Mucosa of descending colon (tissue), 3 donors: ENCODE data around the gene MLLT1. TPM values are rescaled to one million over a fixed set of nuclear protein-coding genes. Genes with fewer than 3 reads are reported as not detected.

Experiments used
- ATAC-seq: fragments of 200-7000 bp; cut with Tn5 transposase; one replicate; pipeline ENCODE4 v1.9.1; 2020; ENCODE audit warnings: mild to moderate bottlenecking, moderate library complexity
- DNase-seq, 3 donors: peaks; one replicate each; pipeline ENCODE4 v3.0.0-alpha.2; 2020
- H3K36me3 ChIP-seq: fragments of 200-600 bp; one replicate; pipeline ENCODE4 v1.8.0; 2021; ENCODE audit warnings: low read depth, mild to moderate bottlenecking
- H3K4me1 ChIP-seq: fragments of 200-600 bp; one replicate; pipeline ENCODE4 v1.8.0; 2021; ENCODE audit warnings: low read depth, mild to moderate bottlenecking
- H3K4me3 ChIP-seq: fragments of 200-600 bp; one replicate; pipeline ENCODE4 v1.8.0; 2021; ENCODE audit warnings: mild to moderate bottlenecking
- H3K9me3 ChIP-seq: fragments of 200-600 bp; one replicate; pipeline ENCODE4 v1.8.0; 2021; ENCODE audit warnings: mild to moderate bottlenecking
- intact Hi-C, 2 donors: fragments of 100-400 bp; cut with DNase I in 1 of 2; cut with micrococcal nuclease in 1 of 2; formaldehyde crosslinking; loops; one replicate each; pipeline versions ENCODE4 v1.11.0 to v1.11.1; 2022; cut with DNase I, micrococcal nuclease
- total RNA-seq, 3 donors: library from RNA; stranded (reverse); fragmentation: NEBNext Ultra II Directional in 2 of 3; extraction: Animal tissue kit (Norgen Biotek cat#: 25700) in 2 of 3; gene quantifications; one replicate each; pipeline versions ENCODE4 v1.2.1 to v1.2.4, GENCODE V29; 2021 to 2023
- TF ChIP-seq, protein P1 (sequence below): fragments of 200-600 bp; IDR thresholded peaks from one replicate; pipeline ENCODE4 v1.8.0; 2022; ENCODE audit warnings: antibody characterized with exemption, mild to moderate bottlenecking
- donor health status: DM: no; HTN: no; CAD: no; lungs with moderate emphysema.
- donor health status: DM: no; HTN: no; CAD: no.
- donor health status: DM: no; HTN: yes; CAD: no.

Gene MLLT1
- total RNA-seq, 3 donors from 2014 or later = 32.5 to 75.3 (median 33.7) TPM

- Histone ChIP-seq H3K4me1 (no peaks in the 10 kb centered on the region), H3K36me3 (no peaks in the 10 kb centered on the region), H3K9me3 (peaks cover 19% of the 10 kb centered on the region), H3K4me3 (no peak overlapping the region)
- DNase-seq (no peak), ATAC-seq (no peak)
- intact Hi-C loops = no loop called here
- TF ChIP-seq, protein P1, sequence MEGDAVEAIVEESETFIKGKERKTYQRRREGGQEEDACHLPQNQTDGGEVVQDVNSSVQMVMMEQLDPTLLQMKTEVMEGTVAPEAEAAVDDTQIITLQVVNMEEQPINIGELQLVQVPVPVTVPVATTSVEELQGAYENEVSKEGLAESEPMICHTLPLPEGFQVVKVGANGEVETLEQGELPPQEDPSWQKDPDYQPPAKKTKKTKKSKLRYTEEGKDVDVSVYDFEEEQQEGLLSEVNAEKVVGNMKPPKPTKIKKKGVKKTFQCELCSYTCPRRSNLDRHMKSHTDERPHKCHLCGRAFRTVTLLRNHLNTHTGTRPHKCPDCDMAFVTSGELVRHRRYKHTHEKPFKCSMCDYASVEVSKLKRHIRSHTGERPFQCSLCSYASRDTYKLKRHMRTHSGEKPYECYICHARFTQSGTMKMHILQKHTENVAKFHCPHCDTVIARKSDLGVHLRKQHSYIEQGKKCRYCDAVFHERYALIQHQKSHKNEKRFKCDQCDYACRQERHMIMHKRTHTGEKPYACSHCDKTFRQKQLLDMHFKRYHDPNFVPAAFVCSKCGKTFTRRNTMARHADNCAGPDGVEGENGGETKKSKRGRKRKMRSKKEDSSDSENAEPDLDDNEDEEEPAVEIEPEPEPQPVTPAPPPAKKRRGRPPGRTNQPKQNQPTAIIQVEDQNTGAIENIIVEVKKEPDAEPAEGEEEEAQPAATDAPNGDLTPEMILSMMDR = no peak
Measured at GRCh38 chr19:6187374-6187773, 92.4 kb downstream of the MLLT1 start.

GRCh38 chr19:6185835-6186834 is 93.6 kb downstream of the MLLT1 start:
- TF ChIP-seq, protein P1 = no peak
- ATAC-seq (no peak), DNase-seq (no peak)
- intact Hi-C loops = no loop called here
- H3K9me3 ChIP-seq = peaks cover 19% of the 10 kb centered on the region
- no peaks in the 10 kb centered on the region for H3K4me1 ChIP-seq
- H3K4me3 ChIP-seq = no peak overlapping the region
- H3K36me3 ChIP-seq = no peaks in the 10 kb centered on the region

DNA sequence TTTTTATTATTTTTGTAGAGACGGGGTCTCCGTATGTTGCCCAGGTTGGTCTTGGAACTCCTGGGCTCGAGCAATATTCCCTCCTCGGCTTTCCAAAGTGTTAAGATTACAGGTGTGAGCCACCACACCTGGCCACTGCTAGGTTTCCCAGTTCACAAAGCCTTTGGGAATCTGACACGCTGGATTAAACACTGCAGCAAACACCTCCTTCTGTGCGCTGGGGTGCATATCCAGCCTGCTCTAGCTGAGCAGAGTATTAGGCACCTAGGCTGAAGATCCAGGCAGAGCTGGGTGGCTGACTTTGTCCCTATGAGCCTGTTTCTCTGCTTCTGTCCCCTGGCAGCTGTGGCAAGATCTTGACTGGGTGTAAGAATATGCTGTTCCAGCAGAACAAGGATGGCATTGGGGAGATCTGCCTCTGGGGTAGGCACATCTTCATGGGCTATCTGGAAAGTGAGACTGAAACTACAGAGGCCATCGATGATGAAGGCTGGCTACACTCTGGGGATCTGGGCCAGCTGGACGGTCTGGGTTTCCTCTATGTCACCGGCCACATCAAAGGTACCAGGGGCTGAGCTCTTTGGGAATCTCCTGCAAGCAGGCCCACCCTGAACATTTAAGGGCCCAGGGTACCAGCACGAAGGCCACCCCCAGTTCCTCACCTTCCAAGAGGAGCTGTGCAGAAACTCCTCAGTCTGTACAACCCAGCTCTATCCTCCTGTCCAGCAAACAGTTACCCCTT is 94.5 kb downstream of the MLLT1 start:
- Histone ChIP-seq H3K9me3 (peaks cover 19% of the 10 kb centered on the region), H3K36me3 (no peaks in the 10 kb centered on the region), H3K4me3 (no peak overlapping the region), H3K4me1 (no peaks in the 10 kb centered on the region)
- TF ChIP-seq, protein P1 = no peak
- DNase-seq (no peak), ATAC-seq (no peak)
- intact Hi-C loops = no loop called here

DNA sequence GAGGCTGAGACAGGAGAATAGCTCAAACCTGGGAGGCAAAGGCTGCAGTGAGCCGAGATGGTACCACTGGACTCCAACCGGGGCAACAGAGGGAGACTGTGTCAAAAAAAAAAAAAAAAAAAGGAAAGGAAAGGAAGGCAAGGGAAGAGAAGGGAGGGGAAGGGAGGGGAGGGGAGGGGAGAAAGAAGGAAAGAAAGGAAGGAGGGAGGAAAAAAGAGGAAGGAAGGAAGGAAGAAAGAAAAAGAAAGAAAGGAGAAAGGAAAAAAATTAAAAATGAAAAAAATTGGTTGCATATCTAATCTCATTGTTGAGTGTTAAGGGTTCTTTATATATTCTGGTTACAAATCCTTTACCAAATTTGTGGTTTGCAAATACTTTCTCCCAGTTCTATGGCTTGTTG is 98.7 kb downstream of the MLLT1 start:
- intact Hi-C loops = no loop called here
- ATAC-seq (no peak), DNase-seq (no peak)
- H3K36me3 ChIP-seq = no peaks in the 10 kb centered on the region
- no peak overlapping the region for H3K4me3 ChIP-seq
- H3K4me1 ChIP-seq = no peaks in the 10 kb centered on the region
- TF ChIP-seq, protein P1 = no peak
- H3K9me3 ChIP-seq = no peaks in the 10 kb centered on the region

DNA sequence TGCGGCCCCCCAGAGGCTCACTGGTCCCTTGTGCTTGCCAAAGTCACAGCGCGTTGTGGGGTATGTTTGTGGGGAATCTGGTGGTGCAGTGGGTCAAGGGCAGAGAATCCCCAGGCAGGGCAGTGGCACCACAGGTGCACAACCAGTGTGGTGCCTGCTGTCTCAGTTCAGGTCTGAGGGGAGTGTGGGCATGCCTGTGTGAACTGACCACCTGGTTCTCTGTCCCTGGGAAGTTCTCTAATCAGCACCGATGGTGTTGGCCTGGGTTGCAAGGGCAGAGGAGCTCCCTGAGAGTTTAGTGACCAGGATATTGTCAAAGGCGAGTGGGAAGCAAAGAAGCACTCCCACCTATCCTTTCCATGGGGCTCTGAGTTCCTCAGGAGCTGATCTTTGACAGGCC is 106.6 kb downstream of the MLLT1 start:
- no peak overlapping the region for H3K4me3 ChIP-seq
- TF ChIP-seq, protein P1 = no peak
- H3K9me3 ChIP-seq = no peaks in the 10 kb centered on the region
- ATAC-seq (no peak), DNase-seq (no peak)
- intact Hi-C loops = no loop called here
- no peaks in the 10 kb centered on the region for H3K36me3 ChIP-seq
- H3K4me1 ChIP-seq = no peaks in the 10 kb centered on the region
